NCI-H1417 treated with DMSO at 0.1 percent for 48 hours (cell line): Measurements from ENCODE around the gene MAT1A.

Experiments used
- DNase-seq: peaks from one replicate; lab custom pipeline; 2025; lab: John Stamatoyannopoulos, UW

Gene MAT1A

GRCh38 chr10:80281784-80282765 lies 7.4 kb downstream of the MAT1A start:
- no peak for DNase-seq

- no peak for DNase-seq
Measured at GRCh38 chr10:80281292-80281691, 8.2 kb downstream of the MAT1A start.

- no peak for DNase-seq
Measured at GRCh38 chr10:80280071-80280800, 9.2 kb downstream of the MAT1A start.

- DNase-seq, result no peak
Measured at GRCh38 chr10:80279146-80279545, 10.3 kb downstream of the MAT1A start.

GRCh38 chr10:80278480-80278879 lies 11.0 kb downstream of the MAT1A start:
- DNase-seq, result no peak

- DNase-seq, result no peak
Measured at GRCh38 chr10:80277567-80278250, 11.7 kb downstream of the MAT1A start.

- DNase-seq, result no peak
Measured at GRCh38 chr10:80277016-80277415, 12.4 kb downstream of the MAT1A start.

- no peak for DNase-seq
Measured at GRCh38 chr10:80276335-80276734, 13.1 kb downstream of the MAT1A start.

- no peak for DNase-seq
Measured at GRCh38 chr10:80275756-80276155, 13.7 kb downstream of the MAT1A start.

- no peak for DNase-seq
Measured at GRCh38 chr10:80275135-80275498, 14.3 kb downstream of the MAT1A start.

- DNase-seq, result no peak
Measured at GRCh38 chr10:80274396-80275134, 14.9 kb downstream of the MAT1A start.

- DNase-seq, result no peak
Measured at GRCh38 chr10:80273523-80274170, 15.8 kb downstream of the MAT1A start.

- no peak for DNase-seq
Measured at GRCh38 chr10:80272793-80273522, 16.5 kb downstream of the MAT1A start.

GRCh38 chr10:80271416-80271815 lies 18.0 kb downstream of the MAT1A start:
- DNase-seq, result no peak

GRCh38 chr10:80270887-80271286 lies 18.6 kb downstream of the MAT1A start:
- no peak for DNase-seq

- DNase-seq, result no peak
Measured at GRCh38 chr10:80268938-80269588, 20.4 kb downstream of the MAT1A start.

GRCh38 chr10:80268266-80268665 lies 21.2 kb downstream of the MAT1A start:
- no peak for DNase-seq

GRCh38 chr10:80266513-80266863 lies 23.0 kb downstream of the MAT1A start:
- no peak for DNase-seq

GRCh38 chr10:80265740-80266512 lies 23.5 kb downstream of the MAT1A start:
- DNase-seq, result no peak
